ENCODE measurements around the gene SYT6. TPM values are rescaled to one million over a fixed set of nuclear protein-coding genes. Genes with fewer than 3 reads are reported as not detected.

Gene SYT6
- total RNA-seq, 1 experiment from 2014 or later, result 77.2 TPM

DNA sequence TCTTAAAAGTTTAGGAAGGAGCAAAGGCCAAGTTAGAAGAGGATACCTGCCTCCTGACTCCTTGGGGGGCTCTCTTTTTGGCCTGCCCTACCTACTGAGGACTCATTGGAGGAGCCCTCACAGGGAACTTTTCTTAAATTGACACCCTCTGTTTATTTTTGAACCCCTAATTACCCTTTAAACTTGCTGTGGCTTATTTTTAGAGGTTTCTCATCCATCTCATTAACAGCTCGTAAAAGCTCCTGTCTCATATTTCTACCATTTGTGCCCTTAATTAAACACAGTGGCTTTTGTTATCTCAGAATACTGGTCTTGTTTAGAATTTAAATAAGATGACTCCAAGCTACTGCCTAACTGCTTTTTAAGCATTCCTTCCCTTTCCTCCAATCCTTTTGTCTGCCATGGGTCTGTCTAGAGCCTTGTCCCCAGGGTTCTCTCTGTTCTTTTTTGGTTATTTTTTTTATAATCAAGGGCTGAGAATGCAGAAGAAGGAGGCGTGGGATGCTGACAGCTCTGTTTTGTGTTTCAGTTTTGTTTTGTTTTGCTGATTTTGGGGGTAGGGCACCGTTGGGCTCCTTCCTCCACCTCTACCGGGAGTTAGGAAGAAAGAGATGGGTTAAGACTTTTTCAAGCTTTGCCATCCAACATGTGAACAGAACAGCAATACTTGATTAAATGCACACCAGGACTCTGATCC lies 78.0 kb downstream of the SYT6 start:
- Histone ChIP-seq H2AFZ (ENCODE audit: low read length) (no peak overlapping the region), H2BK5ac (ENCODE audit: insufficient read length, low read length) (no peak overlapping the region), H3K14ac (ENCODE audit: insufficient read depth, low read length) (no peak overlapping the region), H2BK15ac (ENCODE audit: low read depth, low read length) (no peak overlapping the region), H4K20me1 (ENCODE audit: control insufficient read depth, insufficient read depth, insufficient read length) (no peaks in the 10 kb centered on the region), H3K27ac (ENCODE audit: insufficient read length, low read depth, low read length) (peak overlapping the region; percentile 4), H3K4me1 (ENCODE audit: insufficient read depth, low read length) (peaks cover 22% of the 10 kb centered on the region; the same call in 1 of the 2 replicates), H4K5ac (ENCODE audit: insufficient read length, low read depth, low read length) (no peak overlapping the region), H3T11ph (ENCODE audit: low read length) (no peak overlapping the region), H3K4me2 (ENCODE audit: insufficient read depth, insufficient read length, low read length) (peak overlapping the region; percentile 38), H2BK120ac (ENCODE audit: low read depth, low read length, poor library complexity, severe bottlenecking) (no peak overlapping the region), H3K18ac (ENCODE audit: insufficient read length, low read depth, low read length) (no peak overlapping the region), H3K9ac (ENCODE audit: extremely low read depth, insufficient read length, low read length) (no peak overlapping the region), H2BK20ac (ENCODE audit: low read depth, low read length, poor library complexity, severe bottlenecking) (no peak overlapping the region), H3K4ac (ENCODE audit: low read depth, low read length) (no peak overlapping the region), H3K27me3 (ENCODE audit: insufficient read depth, low read length) (no peaks in the 10 kb centered on the region), H3K23ac (ENCODE audit: insufficient read length, low read depth, low read length) (no peak overlapping the region), H2BK12ac (ENCODE audit: insufficient read length, low read depth, low read length) (no peak overlapping the region), H3K9me3 (ENCODE audit: control insufficient read depth, low read depth, low read length) (peaks cover 22% of the 10 kb centered on the region), H4K8ac (replicated peaks; ENCODE audit: insufficient read length, low read depth, low read length) (no peak overlapping the region), H3K56ac (ENCODE audit: insufficient read length, low read depth, low read length) (no peak overlapping the region), H3K79me2 (ENCODE audit: insufficient read depth, low read length) (no peaks in the 10 kb centered on the region), H2AK5ac (ENCODE audit: insufficient read length, low read length) (no peak overlapping the region), H4K91ac (ENCODE audit: insufficient read length, low read depth, low read length) (no peak overlapping the region), H3K79me1 (ENCODE audit: insufficient read depth, low read depth, low read length, poor library complexity, severe bottlenecking) (no peaks in the 10 kb centered on the region), H3K23me2 (ENCODE audit: insufficient read length, low read depth, low read length, poor library complexity, severe bottlenecking) (no peaks in the 10 kb centered on the region)
- Mint-ChIP-seq H3K4me1 (peaks cover 54 to 61% of the 10 kb centered on the region in 2 experiments), H3K27me3 (ENCODE audit: low read depth) (no peaks in the 10 kb centered on the region; the same call in 1 of the 2 replicates), H3K36me3 (ENCODE audit: insufficient read depth in 1 of 3, low read depth in 3 of 3) (peaks cover 20 to 34% (median 29%) of the 10 kb centered on the region in 3 experiments), H3K4me3 (peak overlapping the region in 1 of 2 experiments; percentile 27; a peak in 2 of 5 replicates), H3K9me3 (peaks cover 28 to 29% of the 10 kb centered on the region in 2 experiments), H3K27ac (peak overlapping the region; percentile 47 to 99 (median 90))
- no CpG with 5 or more reads among the region's 4 CpGs for WGBS (ENCODE audit: extremely low coverage, insufficient read length, low lambda C conversion rate)
- peak; percentile 44 for DNase-seq
- TF ChIP-seq, protein P1, sequence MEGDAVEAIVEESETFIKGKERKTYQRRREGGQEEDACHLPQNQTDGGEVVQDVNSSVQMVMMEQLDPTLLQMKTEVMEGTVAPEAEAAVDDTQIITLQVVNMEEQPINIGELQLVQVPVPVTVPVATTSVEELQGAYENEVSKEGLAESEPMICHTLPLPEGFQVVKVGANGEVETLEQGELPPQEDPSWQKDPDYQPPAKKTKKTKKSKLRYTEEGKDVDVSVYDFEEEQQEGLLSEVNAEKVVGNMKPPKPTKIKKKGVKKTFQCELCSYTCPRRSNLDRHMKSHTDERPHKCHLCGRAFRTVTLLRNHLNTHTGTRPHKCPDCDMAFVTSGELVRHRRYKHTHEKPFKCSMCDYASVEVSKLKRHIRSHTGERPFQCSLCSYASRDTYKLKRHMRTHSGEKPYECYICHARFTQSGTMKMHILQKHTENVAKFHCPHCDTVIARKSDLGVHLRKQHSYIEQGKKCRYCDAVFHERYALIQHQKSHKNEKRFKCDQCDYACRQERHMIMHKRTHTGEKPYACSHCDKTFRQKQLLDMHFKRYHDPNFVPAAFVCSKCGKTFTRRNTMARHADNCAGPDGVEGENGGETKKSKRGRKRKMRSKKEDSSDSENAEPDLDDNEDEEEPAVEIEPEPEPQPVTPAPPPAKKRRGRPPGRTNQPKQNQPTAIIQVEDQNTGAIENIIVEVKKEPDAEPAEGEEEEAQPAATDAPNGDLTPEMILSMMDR (conservative IDR thresholded peaks at IDR 0.05), result no peak
